Liver (tissue), 9 donors: ENCODE measurements around the gene SMAD7. TPM values are rescaled to one million over a fixed set of nuclear protein-coding genes. Genes with fewer than 3 reads are reported as not detected.

Experiments used
- DNase-seq: peaks from one replicate; pipeline ENCODE4 v3.0.0-alpha.2; 2017; ENCODE audit warnings: low spot score
- H3K27ac ChIP-seq, 2 donors: one replicate each; pipeline ENCODE4 v1.7.0; 2013; ENCODE audit warnings: inconsistent platforms in 2 of 2, low read length in 2 of 2, control low read depth in 1 of 2, low read depth in 1 of 2, mild to moderate bottlenecking in 1 of 2
- H3K27me3 ChIP-seq, 4 donors: one replicate each; pipeline versions ENCODE4 v1.6.1 to v1.7.0; 2013; ENCODE audit warnings: low read length in 3 of 4, inconsistent platforms in 1 of 4, mild to moderate bottlenecking in 1 of 4, moderate library complexity in 1 of 4; ENCODE audit not compliant: control insufficient read depth in 4 of 4, insufficient read depth in 4 of 4
- H3K36me3 ChIP-seq, 4 donors: one replicate each; pipeline versions ENCODE4 v1.6.1 to v1.7.0; 2013; ENCODE audit warnings: low read length in 3 of 4, mild to moderate bottlenecking in 3 of 4, low read depth in 1 of 4, moderate library complexity in 1 of 4; ENCODE audit not compliant: control insufficient read depth in 4 of 4, insufficient read depth in 3 of 4
- H3K4me1 ChIP-seq, 4 donors: one replicate each; pipeline versions ENCODE4 v1.6.1 to v1.7.0; 2013; ENCODE audit warnings: low read length in 3 of 4, mild to moderate bottlenecking in 3 of 4, moderate library complexity in 1 of 4; ENCODE audit not compliant: control insufficient read depth in 4 of 4, insufficient read depth in 4 of 4
- H3K4me3 ChIP-seq, 3 donors: one replicate each; pipeline versions ENCODE4 v1.6.1 to v1.7.0; 2013; ENCODE audit warnings: low read length in 3 of 3, control low read depth in 1 of 3, low read depth in 1 of 3, mild to moderate bottlenecking in 1 of 3
- H3K9ac ChIP-seq, 2 donors: one replicate each; pipeline ENCODE4 v1.7.0; 2013; ENCODE audit warnings: low read length in 2 of 2, mild to moderate bottlenecking in 2 of 2, moderate library complexity in 2 of 2, control low read depth in 1 of 2, low read depth in 1 of 2
- H3K9me3 ChIP-seq, 4 donors: one replicate each; pipeline versions ENCODE4 v1.6.1 to v1.7.0; 2013; ENCODE audit warnings: low read length in 3 of 4; ENCODE audit not compliant: control insufficient read depth in 4 of 4
- EGR1 ChIP-seq, 2 donors: IDR thresholded peaks; 2 replicates each; pipeline ENCODE4 v1.6.1; 2016 to 2018; ENCODE audit warnings: antibody characterized with exemption in 2 of 2, low read depth in 2 of 2
- FOXA1 ChIP-seq: IDR thresholded peaks from 2 replicates; pipeline ENCODE4 v1.6.1; 2016; ENCODE audit warnings: antibody characterized with exemption
- FOXA2 ChIP-seq: IDR thresholded peaks from 2 replicates; pipeline ENCODE4 v1.6.1; 2016; ENCODE audit warnings: antibody characterized with exemption
- GABPA ChIP-seq, 2 donors: IDR thresholded peaks in 1 of 2; conservative IDR thresholded peaks in 1 of 2; 2 replicates each; pipeline ENCODE4 v1.6.1; 2016; ENCODE audit warnings: antibody characterized with exemption in 2 of 2, mild to moderate bottlenecking in 1 of 2, moderate library complexity in 1 of 2
- HNF4A ChIP-seq, 2 donors: conservative IDR thresholded peaks; 2 replicates each; pipeline ENCODE4 v1.6.1; 2016; ENCODE audit warnings: antibody characterized with exemption in 2 of 2, mild to moderate bottlenecking in 2 of 2
- HNF4G ChIP-seq: IDR thresholded peaks from 2 replicates; pipeline ENCODE4 v1.6.1; 2016; ENCODE audit warnings: antibody characterized with exemption
- JUND ChIP-seq, 2 donors: IDR thresholded peaks; 2 replicates each; pipeline ENCODE4 v1.6.1; 2016; ENCODE audit warnings: antibody characterized with exemption in 2 of 2
- NR2F2 ChIP-seq: IDR thresholded peaks from 2 replicates; pipeline ENCODE4 v1.6.1; 2016; ENCODE audit warnings: antibody characterized with exemption
- RAD21 ChIP-seq, 2 donors: IDR thresholded peaks; 2 replicates each; pipeline ENCODE4 v1.6.1; 2016; ENCODE audit warnings: antibody characterized with exemption in 2 of 2, mild to moderate bottlenecking in 2 of 2
- RXRA ChIP-seq, 2 donors: IDR thresholded peaks; 2 replicates each; pipeline ENCODE4 v1.6.1; 2017 to 2018; ENCODE audit warnings: antibody characterized with exemption in 2 of 2, mild to moderate bottlenecking in 1 of 2
- SP1 ChIP-seq: IDR thresholded peaks from 2 replicates; pipeline ENCODE4 v1.6.1; 2018; ENCODE audit warnings: antibody characterized with exemption, mild to moderate bottlenecking
- TAF1 ChIP-seq: conservative IDR thresholded peaks from 2 replicates; pipeline ENCODE4 v1.6.1; 2016; ENCODE audit warnings: antibody characterized with exemption, mild to moderate bottlenecking
- YY1 ChIP-seq: IDR thresholded peaks from 2 replicates; pipeline ENCODE4 v1.6.1; 2016; ENCODE audit warnings: antibody characterized with exemption, mild to moderate bottlenecking
- WGBS: extraction: QIAGEN DNeasy Blood & Tissue Kit; methylation state at CpG from one replicate; pipeline ENCODE4 v1.1.7; 2013; 5-methylcytosine and 5-hydroxymethylcytosine counted together
- polyA plus RNA-seq, 2 donors: library from polyadenylated mRNA; stranded (reverse) in 1 of 2; unstranded in 1 of 2; fragments of 200-250 nt in 1 of 2; fragments of >200 nt in 1 of 2; fragmentation: Nextera tagmentation in 1 of 2; extraction: Ambion mirVana in 1 of 2; gene quantifications; one replicate each; pipeline versions ENCODE4 v1.2.1 to v1.2.3, GENCODE V29; 2013 to 2015
- total RNA-seq, 2 donors: library from RNA; depleted of rRNA; stranded (reverse); fragments of >200 nt; gene quantifications; one replicate each; pipeline ENCODE4 v1.2.3, GENCODE V29; 2014
- TF ChIP-seq, protein P1 (sequence below): fragments of 150-350 bp; IDR thresholded peaks from 2 replicates; pipeline ENCODE4 v1.5.1; 2017; ENCODE audit warnings: improper control_type of control experiment, low read depth, low read length; ENCODE audit not compliant: missing input control
- TF ChIP-seq, protein P2 (sequence below): IDR thresholded peaks from 2 replicates; pipeline ENCODE4 v1.6.1; 2016; ENCODE audit warnings: antibody characterized with exemption
- TF ChIP-seq, protein P3 (sequence below): IDR thresholded peaks from 2 replicates; pipeline ENCODE4 v1.6.1; 2016; ENCODE audit warnings: antibody characterized with exemption
- TF ChIP-seq, protein P4 (sequence below): IDR thresholded peaks from 2 replicates; pipeline ENCODE4 v1.6.1; 2016; ENCODE audit warnings: antibody characterized with exemption
- TF ChIP-seq, protein P5 (sequence below): IDR thresholded peaks from 2 replicates; pipeline ENCODE4 v1.6.1; 2016; ENCODE audit warnings: antibody characterized with exemption, mild to moderate bottlenecking
- donor health status: healthy.
- donor health status: healthy.
- donor health status: healthy.
- donor health status: healthy.
- donor health status: healthy.

The SMAD7 gene
- total and polyA plus RNA-seq, 4 donors: 3.2 to 11.8 (median 10.1) TPM

DNA sequence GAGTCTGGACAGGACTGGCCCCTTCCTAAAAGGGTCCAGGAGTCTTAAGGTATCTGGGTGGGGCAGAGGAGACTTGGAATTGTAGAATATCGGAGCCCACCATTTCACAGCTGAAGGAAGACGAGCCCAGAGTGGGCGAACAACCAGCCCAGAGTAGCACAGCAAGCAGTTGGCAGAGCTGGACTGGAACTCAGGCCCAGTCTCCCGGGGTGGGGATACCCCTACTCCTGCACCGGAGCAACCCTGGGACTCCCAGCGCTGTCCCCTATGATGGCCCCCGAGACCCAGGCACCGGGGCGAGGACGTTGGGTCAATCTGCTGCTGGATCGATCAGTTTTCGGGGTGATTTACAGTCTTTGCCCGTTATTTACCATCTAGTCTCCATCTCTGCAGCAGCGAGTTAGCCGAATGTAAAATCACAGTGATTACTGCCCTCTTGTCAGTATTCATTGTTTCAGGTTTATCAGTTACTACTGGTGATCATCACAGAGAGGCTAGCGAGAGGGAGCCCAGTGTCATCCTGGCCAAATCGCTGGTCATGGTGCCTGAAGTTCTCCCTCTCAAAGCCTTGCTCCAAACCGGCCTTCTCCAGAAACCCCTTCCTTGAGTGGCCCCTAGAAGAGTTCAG is 75.3 kb downstream of the SMAD7 start:
- no peak for DNase-seq
- Histone ChIP-seq H3K36me3 (no peaks in the 10 kb centered on the region), H3K4me1 (no peaks in the 10 kb centered on the region), H3K4me3 (no peak overlapping the region), H3K9ac (no peak overlapping the region), H3K9me3 (no peaks in the 10 kb centered on the region), H3K27ac (no peak overlapping the region), H3K27me3 (no peaks in the 10 kb centered on the region)
- no peak for TF ChIP-seq HNF4A (conservative IDR thresholded peaks at IDR 0.05)
- TF ChIP-seq, protein P1, sequence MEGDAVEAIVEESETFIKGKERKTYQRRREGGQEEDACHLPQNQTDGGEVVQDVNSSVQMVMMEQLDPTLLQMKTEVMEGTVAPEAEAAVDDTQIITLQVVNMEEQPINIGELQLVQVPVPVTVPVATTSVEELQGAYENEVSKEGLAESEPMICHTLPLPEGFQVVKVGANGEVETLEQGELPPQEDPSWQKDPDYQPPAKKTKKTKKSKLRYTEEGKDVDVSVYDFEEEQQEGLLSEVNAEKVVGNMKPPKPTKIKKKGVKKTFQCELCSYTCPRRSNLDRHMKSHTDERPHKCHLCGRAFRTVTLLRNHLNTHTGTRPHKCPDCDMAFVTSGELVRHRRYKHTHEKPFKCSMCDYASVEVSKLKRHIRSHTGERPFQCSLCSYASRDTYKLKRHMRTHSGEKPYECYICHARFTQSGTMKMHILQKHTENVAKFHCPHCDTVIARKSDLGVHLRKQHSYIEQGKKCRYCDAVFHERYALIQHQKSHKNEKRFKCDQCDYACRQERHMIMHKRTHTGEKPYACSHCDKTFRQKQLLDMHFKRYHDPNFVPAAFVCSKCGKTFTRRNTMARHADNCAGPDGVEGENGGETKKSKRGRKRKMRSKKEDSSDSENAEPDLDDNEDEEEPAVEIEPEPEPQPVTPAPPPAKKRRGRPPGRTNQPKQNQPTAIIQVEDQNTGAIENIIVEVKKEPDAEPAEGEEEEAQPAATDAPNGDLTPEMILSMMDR: no peak
- no peak for TF ChIP-seq RAD21 (IDR thresholded peaks at IDR 0.05)
- TF ChIP-seq, protein P2, sequence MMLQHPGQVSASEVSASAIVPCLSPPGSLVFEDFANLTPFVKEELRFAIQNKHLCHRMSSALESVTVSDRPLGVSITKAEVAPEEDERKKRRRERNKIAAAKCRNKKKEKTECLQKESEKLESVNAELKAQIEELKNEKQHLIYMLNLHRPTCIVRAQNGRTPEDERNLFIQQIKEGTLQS: no peak
- no peak for TF ChIP-seq EGR1 (IDR thresholded peaks at IDR 0.05; ENCODE audit: low read depth in 2 of 2)
- TF ChIP-seq YY1: no peak
- no peak for TF ChIP-seq SP1
- no peak for TF ChIP-seq FOXA2
- TF ChIP-seq, protein P3, sequence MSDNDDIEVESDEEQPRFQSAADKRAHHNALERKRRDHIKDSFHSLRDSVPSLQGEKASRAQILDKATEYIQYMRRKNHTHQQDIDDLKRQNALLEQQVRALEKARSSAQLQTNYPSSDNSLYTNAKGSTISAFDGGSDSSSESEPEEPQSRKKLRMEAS: no peak
- TF ChIP-seq, protein P4, sequence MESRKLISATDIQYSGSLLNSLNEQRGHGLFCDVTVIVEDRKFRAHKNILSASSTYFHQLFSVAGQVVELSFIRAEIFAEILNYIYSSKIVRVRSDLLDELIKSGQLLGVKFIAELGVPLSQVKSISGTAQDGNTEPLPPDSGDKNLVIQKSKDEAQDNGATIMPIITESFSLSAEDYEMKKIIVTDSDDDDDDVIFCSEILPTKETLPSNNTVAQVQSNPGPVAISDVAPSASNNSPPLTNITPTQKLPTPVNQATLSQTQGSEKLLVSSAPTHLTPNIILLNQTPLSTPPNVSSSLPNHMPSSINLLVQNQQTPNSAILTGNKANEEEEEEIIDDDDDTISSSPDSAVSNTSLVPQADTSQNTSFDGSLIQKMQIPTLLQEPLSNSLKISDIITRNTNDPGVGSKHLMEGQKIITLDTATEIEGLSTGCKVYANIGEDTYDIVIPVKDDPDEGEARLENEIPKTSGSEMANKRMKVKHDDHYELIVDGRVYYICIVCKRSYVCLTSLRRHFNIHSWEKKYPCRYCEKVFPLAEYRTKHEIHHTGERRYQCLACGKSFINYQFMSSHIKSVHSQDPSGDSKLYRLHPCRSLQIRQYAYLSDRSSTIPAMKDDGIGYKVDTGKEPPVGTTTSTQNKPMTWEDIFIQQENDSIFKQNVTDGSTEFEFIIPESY: no peak
- no peak for TF ChIP-seq NR2F2
- TF ChIP-seq FOXA1: no peak
- no peak for TF ChIP-seq TAF1
- TF ChIP-seq, protein P5, sequence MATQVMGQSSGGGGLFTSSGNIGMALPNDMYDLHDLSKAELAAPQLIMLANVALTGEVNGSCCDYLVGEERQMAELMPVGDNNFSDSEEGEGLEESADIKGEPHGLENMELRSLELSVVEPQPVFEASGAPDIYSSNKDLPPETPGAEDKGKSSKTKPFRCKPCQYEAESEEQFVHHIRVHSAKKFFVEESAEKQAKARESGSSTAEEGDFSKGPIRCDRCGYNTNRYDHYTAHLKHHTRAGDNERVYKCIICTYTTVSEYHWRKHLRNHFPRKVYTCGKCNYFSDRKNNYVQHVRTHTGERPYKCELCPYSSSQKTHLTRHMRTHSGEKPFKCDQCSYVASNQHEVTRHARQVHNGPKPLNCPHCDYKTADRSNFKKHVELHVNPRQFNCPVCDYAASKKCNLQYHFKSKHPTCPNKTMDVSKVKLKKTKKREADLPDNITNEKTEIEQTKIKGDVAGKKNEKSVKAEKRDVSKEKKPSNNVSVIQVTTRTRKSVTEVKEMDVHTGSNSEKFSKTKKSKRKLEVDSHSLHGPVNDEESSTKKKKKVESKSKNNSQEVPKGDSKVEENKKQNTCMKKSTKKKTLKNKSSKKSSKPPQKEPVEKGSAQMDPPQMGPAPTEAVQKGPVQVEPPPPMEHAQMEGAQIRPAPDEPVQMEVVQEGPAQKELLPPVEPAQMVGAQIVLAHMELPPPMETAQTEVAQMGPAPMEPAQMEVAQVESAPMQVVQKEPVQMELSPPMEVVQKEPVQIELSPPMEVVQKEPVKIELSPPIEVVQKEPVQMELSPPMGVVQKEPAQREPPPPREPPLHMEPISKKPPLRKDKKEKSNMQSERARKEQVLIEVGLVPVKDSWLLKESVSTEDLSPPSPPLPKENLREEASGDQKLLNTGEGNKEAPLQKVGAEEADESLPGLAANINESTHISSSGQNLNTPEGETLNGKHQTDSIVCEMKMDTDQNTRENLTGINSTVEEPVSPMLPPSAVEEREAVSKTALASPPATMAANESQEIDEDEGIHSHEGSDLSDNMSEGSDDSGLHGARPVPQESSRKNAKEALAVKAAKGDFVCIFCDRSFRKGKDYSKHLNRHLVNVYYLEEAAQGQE: no peak
- TF ChIP-seq JUND (IDR thresholded peaks at IDR 0.05): no peak
- no peak for TF ChIP-seq GABPA (IDR thresholded peaks at IDR 0.05 in 1 of 2, conservative IDR thresholded peaks at IDR 0.05 in 1 of 2)
- no peak for TF ChIP-seq RXRA (IDR thresholded peaks at IDR 0.05)
- TF ChIP-seq HNF4G: no peak
- 96% methylated on average over 18 of the region's 18 CpGs for WGBS
